H1 (cell line): ENCODE data around the gene MKNK2.

Experiments used
- CTCF ChIP-seq, 3 experiments: IDR thresholded peaks; 1 replicate in 2 of 3; 2 replicates in 1 of 3; pipeline versions ENCODE4 v1.5.1 to v1.6.1; 2011; ENCODE audit warnings: low read length in 3 of 3, mild to moderate bottlenecking in 3 of 3, inconsistent platforms in 2 of 3, low read depth in 1 of 3, moderate library complexity in 1 of 3; ENCODE audit not compliant: insufficient read depth in 1 of 3; ENCODE audit errors: control extremely low read depth in 1 of 3
- EP300 ChIP-seq, 2 experiments: IDR thresholded peaks; 1 replicate in 1 of 2; 2 replicates in 1 of 2; pipeline ENCODE4 v1.6.1; 2011 to 2012; ENCODE audit warnings: low read depth in 2 of 2, low read length in 2 of 2, mild to moderate bottlenecking in 2 of 2, borderline replicate concordance in 1 of 2, inconsistent platforms in 1 of 2, moderate library complexity in 1 of 2
- TBP ChIP-seq: IDR thresholded peaks from 2 replicates; pipeline ENCODE4 v1.6.1; 2011; ENCODE audit warnings: low read depth, low read length, improper control_type of control experiment
- TEAD4 ChIP-seq: IDR thresholded peaks from 2 replicates; pipeline ENCODE4 v1.6.1; 2012; ENCODE audit warnings: low read depth, low read length, inconsistent platforms, mixed read lengths
- ZNF274 ChIP-seq: IDR thresholded peaks from 2 replicates; pipeline ENCODE4 v1.7.0; 2012; ENCODE audit warnings: low read length, borderline replicate concordance; ENCODE audit errors: extremely low read depth

GRCh38 chr19:2042485-2043250 is 8.4 kb downstream of the MKNK2 start:
- TF ChIP-seq EP300 (IDR thresholded peaks at IDR 0.05; ENCODE audit: borderline replicate concordance in 1 of 2, low read depth in 2 of 2, low read length in 2 of 2) (no peak), ZNF274 (no peak), TEAD4 (no peak), CTCF (IDR thresholded peaks at IDR 0.05; ENCODE audit: control extremely low read depth in 1 of 3, insufficient read depth in 1 of 3, low read depth in 1 of 3, low read length in 3 of 3) (no peak), TBP (no peak)
